HepG2 (cell line): ENCODE measurements around the gene SEZ6L. TPM values are rescaled to one million over a fixed set of nuclear protein-coding genes. Genes with fewer than 3 reads are reported as not detected.

Source experiments
- ATAC-seq: fragments of 200-7000 bp; cut with Tn5 transposase; 3 replicates; pipeline ENCODE4 v1.9.1; 2020; ENCODE audit warnings: mild to moderate bottlenecking, moderate library complexity
- BruUV-seq: library from RNA; stranded (reverse); fragments of 400-500 nt; replicated peaks from 2 replicates; lab custom pipeline; 2021; lab: Mats Ljungman, UMichigan
- CTCF ChIA-PET: fragments of 300-600 bp; formaldehyde crosslinking; extraction: SDS; loops from one replicate; lab custom pipeline; 2021; ENCODE audit warnings: low total read pairs, inconsistent platforms, low intra/inter-chr PET ratio; lab: Yijun Ruan, JAX
- POLR2A ChIA-PET: fragments of 350-600 bp; sonication (Branson Sonifier 250); formaldehyde crosslinking; loops from one replicate; lab custom pipeline; 2020; ENCODE audit warnings: antibody characterized with exemption, inconsistent platforms; lab: Yijun Ruan, JAX
- DNase-seq: peaks from one replicate; pipeline ENCODE4 v3.0.0-alpha.2; 2015; ENCODE audit warnings: low spot score
- FAIRE-seq: peaks from 3 replicates; lab custom pipeline; 2011; peaks lifted over from hg19 to GRCh38; lab: Jason Lieb, UNC
- H2AFZ ChIP-seq: one replicate; pipeline ENCODE4 v1.6.1; 2011; ENCODE audit warnings: low read length, inconsistent platforms
- H3K27ac ChIP-seq: fragments of 300-600 bp; 3 replicates; pipeline ENCODE4 v1.8.0; 2011; ENCODE audit warnings: mixed run types, mild to moderate bottlenecking, mixed read lengths, low read length, inconsistent platforms; ENCODE audit not compliant: insufficient read depth; ENCODE audit errors: extremely low read length
- H3K27me3 ChIP-seq, 2 experiments: fragments of 200-600 bp in 1 of 2; 2 replicates in 1 of 2; 3 replicates in 1 of 2; pipeline versions ENCODE4 v1.6.0 to v1.8.0; 2011; ENCODE audit warnings: low read length in 2 of 2, mild to moderate bottlenecking in 2 of 2, moderate library complexity in 2 of 2, inconsistent platforms in 1 of 2; ENCODE audit not compliant: insufficient read depth in 2 of 2, control insufficient read depth in 1 of 2
- H3K36me3 ChIP-seq, 2 experiments: fragments of 200-600 bp in 1 of 2; replicated peaks in 1 of 2; 2 replicates in 1 of 2; 3 replicates in 1 of 2; pipeline versions ENCODE4 v1.5.1 to v1.8.0; 2011; ENCODE audit warnings: low read length in 2 of 2, inconsistent platforms in 1 of 2; ENCODE audit not compliant: insufficient read depth in 2 of 2, control insufficient read depth in 1 of 2
- H3K4me1 ChIP-seq: 2 replicates; pipeline ENCODE4 v1.5.1; 2012; ENCODE audit warnings: low read length, inconsistent platforms; ENCODE audit not compliant: insufficient read depth
- H3K4me2 ChIP-seq: 2 replicates; pipeline ENCODE4 v1.6.0; 2011; ENCODE audit warnings: low read depth, low read length, inconsistent platforms
- H3K4me3 ChIP-seq, 3 experiments: fragments of 200-600 bp in 1 of 3; sonication (generic), shearing (Covaris generic) in 1 of 3; replicated peaks in 1 of 3; 2 replicates each; pipeline ENCODE4 v1.5.1; 2011 to 2016; ENCODE audit warnings: low read length in 3 of 3, inconsistent platforms in 2 of 3, low read depth in 2 of 3, mild to moderate bottlenecking in 2 of 3, control low read depth in 1 of 3, mixed read lengths in 1 of 3; ENCODE audit not compliant: insufficient read depth in 1 of 3
- H3K79me2 ChIP-seq: one replicate; pipeline ENCODE4 v1.6.1; 2011; ENCODE audit warnings: low read length, inconsistent platforms; ENCODE audit not compliant: insufficient read depth
- H3K9ac ChIP-seq: 2 replicates; pipeline ENCODE4 v1.6.0; 2011; ENCODE audit warnings: mild to moderate bottlenecking, low read depth, low read length, inconsistent platforms; ENCODE audit not compliant: insufficient read depth
- H3K9me3 ChIP-seq: 2 replicates; pipeline ENCODE4 v1.5.1; 2012; ENCODE audit warnings: mild to moderate bottlenecking, low read length
- H4K20me1 ChIP-seq: 2 replicates; pipeline ENCODE4 v1.6.0; 2011; ENCODE audit warnings: inconsistent platforms, mild to moderate bottlenecking, low read length, moderate library complexity; ENCODE audit not compliant: insufficient read depth
- FOXO1 ChIP-seq: sonication (generic); formaldehyde crosslinking; IDR thresholded peaks from 2 replicates; pipeline ENCODE4 v1.4.0; 2020; ENCODE audit warnings: missing genetic modification reagents
- MEF2D ChIP-seq: sonication (generic); formaldehyde crosslinking; IDR thresholded peaks from 2 replicates; pipeline ENCODE4 v1.5.1; 2020; ENCODE audit warnings: mild to moderate bottlenecking, missing genetic modification reagents
- REXO4 ChIP-seq: sonication (generic); formaldehyde crosslinking; IDR thresholded peaks from 2 replicates; pipeline ENCODE4 v1.8.0; 2022; ENCODE audit warnings: missing genetic modification reagents, mild to moderate bottlenecking, borderline replicate concordance
- ZGPAT ChIP-seq: IDR thresholded peaks from 2 replicates; pipeline ENCODE4 v1.6.1; 2016; ENCODE audit warnings: mild to moderate bottlenecking
- ZNF431 ChIP-seq: sonication (generic); formaldehyde crosslinking; IDR thresholded peaks from 2 replicates; pipeline ENCODE4 v1.9.0; 2022; ENCODE audit warnings: missing genetic modification reagents, low read depth, mild to moderate bottlenecking, borderline replicate concordance
- ZNF441 ChIP-seq: sonication (generic); formaldehyde crosslinking; IDR thresholded peaks from 2 replicates; pipeline ENCODE4 v1.7.0; 2021; ENCODE audit warnings: missing genetic modification reagents, borderline replicate concordance
- WGBS: methylation state at CpG from one replicate; pipeline ENCODE4 v1.1.6; 2017; ENCODE audit warnings: low lambda C conversion rate; 5-methylcytosine and 5-hydroxymethylcytosine counted together
- in situ Hi-C: cut with HindIII; loops from 2 replicates; pipeline ENCODE4 v1.10.0; 2017; ENCODE audit warnings: low pct_unique_long_range_greater_than_20kb; ENCODE audit not compliant: extremely low pct_ligation_motif_present
- intact Hi-C: fragments of 100-400 bp; cut with micrococcal nuclease; formaldehyde crosslinking; loops from one replicate; pipeline ENCODE4 v1.10.0; 2022; ENCODE audit not compliant: unreplicated experiment
- polyA plus RNA-seq, 8 experiments: library from polyadenylated mRNA; depleted of rRNA in 3 of 8; stranded (reverse) in 7 of 8; unstranded in 1 of 8; fragments of >200 nt; fragmentation: Illumina TruSeq in 4 of 8; extraction: Trizol in 4 of 8; gene quantifications; 2 replicates each; pipeline versions ENCODE4 v1.2.1 to v1.2.3, GENCODE V29; 2011 to 2016; ENCODE audit warnings: low read depth in 4 of 8, missing spikeins in 1 of 8, mixed read lengths in 1 of 8; ENCODE audit not compliant: insufficient read depth in 1 of 8
- total RNA-seq, 5 experiments: library from RNA; depleted of rRNA; stranded (reverse); fragments of >200 nt; fragmentation: Illumina TruSeq; extraction: Trizol; gene quantifications; 2 replicates each; pipeline ENCODE4 v1.2.3, GENCODE V29; 2016; ENCODE audit warnings: low read depth in 1 of 5

SEZ6L gene
- total and polyA plus RNA-seq, 2 of the 13 experiments (the other 11 are each of a cell fraction or from before 2014, with no cell fraction given): not detected

- TF ChIP-seq ZGPAT (no peak), ZNF431 (CRISPR knock-in tag) (no peak)
Observed at GRCh38 chr22:26410386-26410785, 241.1 kb downstream of the SEZ6L start (continued).

GRCh38 chr22:26414347-26414746 is 245.1 kb downstream of the SEZ6L start:
- no peaks in the 10 kb centered on the region for H3K4me1 ChIP-seq
- intact Hi-C loops: no loop called here
- ATAC-seq: no peak
- H3K4me3 ChIP-seq: no peak overlapping the region
- WGBS: 43% methylated on average over 4 of the region's 4 CpGs
- no peaks in the 10 kb centered on the region for H3K36me3 ChIP-seq
- H3K27ac ChIP-seq: no peak overlapping the region
- no peak overlapping the region for H3K4me2 ChIP-seq
- H2AFZ ChIP-seq: no peak overlapping the region
- ChIA-PET POLR2A (no interaction called here), CTCF (no interaction called here)
- no peaks in the 10 kb centered on the region for H4K20me1 ChIP-seq
- no peak for FAIRE-seq
- no peak for TF ChIP-seq FOXO1 (CRISPR knock-in tag)
- TF ChIP-seq MEF2D (CRISPR knock-in tag): no peak
- no peak for TF ChIP-seq REXO4 (CRISPR knock-in tag)
- no peak for TF ChIP-seq ZNF441 (CRISPR knock-in tag)
- peaks cover 2 to 31% of the 10 kb centered on the region in 2 experiments; a peak in 2 of 5 replicates for H3K27me3 ChIP-seq
- no peak overlapping the region for H3K9ac ChIP-seq
- in situ Hi-C loops: no loop called here
- BruUV-seq: no TSS peak
- DNase-seq: no peak
- no peaks in the 10 kb centered on the region for H3K79me2 ChIP-seq
- no peaks in the 10 kb centered on the region for H3K9me3 ChIP-seq
